BLaER1 treated with 17β-estradiol and CSF1 and Interleukin-3, amounts not matched to agents 10 nM and 100 nM (cell line): ENCODE data around the gene RBFOX1.
"Not testable (repeated sequence)": the region's sequence is repeated elsewhere in the genome, so short reads cannot be mapped to it uniquely, and the experiment has no call there.

ENCODE experiments used
- H3K27ac ChIP-seq, 11 experiments: shearing (Covaris generic); formaldehyde crosslinking; 2 replicates each; pipeline ENCODE4 v1.8.1; 2022
- H3K27me3 ChIP-seq, 11 experiments: shearing (Covaris generic); formaldehyde crosslinking; 2 replicates each; pipeline ENCODE4 v1.8.1; 2022
- H3K36me3 ChIP-seq, 11 experiments: shearing (Covaris generic); formaldehyde crosslinking; 2 replicates each; pipeline ENCODE4 v1.8.1; 2022
- H3K4me1 ChIP-seq, 10 experiments: shearing (Covaris generic); formaldehyde crosslinking; 2 replicates each; pipeline ENCODE4 v1.8.1; 2022
- H3K4me2 ChIP-seq, 11 experiments: shearing (Covaris generic); formaldehyde crosslinking; 2 replicates each; pipeline ENCODE4 v1.8.1; 2022
- H3K4me3 ChIP-seq, 10 experiments: shearing (Covaris generic); formaldehyde crosslinking; 2 replicates each; pipeline ENCODE4 v1.8.1; 2022
- H3K9ac ChIP-seq, 11 experiments: shearing (Covaris generic); formaldehyde crosslinking; 2 replicates each; pipeline ENCODE4 v1.8.1; 2022
- H3K9me3 ChIP-seq, 11 experiments: shearing (Covaris generic); formaldehyde crosslinking; replicated peaks in 1 of 11; 2 replicates each; pipeline ENCODE4 v1.8.1; 2022
- H4K20me1 ChIP-seq, 11 experiments: shearing (Covaris generic); formaldehyde crosslinking; 2 replicates each; pipeline ENCODE4 v1.8.1; 2022
- Cebpa-rat ChIP-seq, 11 experiments: shearing (Covaris generic); IDR thresholded peaks; 2 replicates each; pipeline ENCODE4 v1.8.1; 2022

The RBFOX1 gene

GRCh38 chr16:7501868-7502267, 169.2 kb downstream of the RBFOX1 start:
- no peaks in the 10 kb centered on the region for H3K4me1 ChIP-seq
- H3K27ac ChIP-seq, result no peak overlapping the region

GRCh38 chr16:7502591-7503157, 170.0 kb downstream of the RBFOX1 start:
- H3K27ac ChIP-seq, H3K27me3 ChIP-seq, H4K20me1 ChIP-seq, H3K9ac ChIP-seq, H3K4me3 ChIP-seq, H3K4me1 ChIP-seq, H3K4me2 ChIP-seq, H3K36me3 ChIP-seq: not testable (repeated sequence)
- H3K9me3 ChIP-seq, result peaks cover 0 to 11% (median 0%) of the 10 kb centered on the region in 11 experiments; a peak in 2 of 22 replicates

More at GRCh38 chr16:7501868-7502267, 169.2 kb downstream of the RBFOX1 start:
- Histone ChIP-seq H3K9ac (no peak overlapping the region), H3K36me3 (no peaks in the 10 kb centered on the region), H3K27me3 (no peaks in the 10 kb centered on the region), H3K4me2 (no peak overlapping the region), H4K20me1 (no peaks in the 10 kb centered on the region), H3K9me3 (peaks cover 0 to 11% (median 0%) of the 10 kb centered on the region in 11 experiments; a peak in 2 of 22 replicates), H3K4me3 (no peak overlapping the region)
- no peak for TF ChIP-seq Cebpa-rat (IDR thresholded peaks at IDR 0.05)

DNA sequence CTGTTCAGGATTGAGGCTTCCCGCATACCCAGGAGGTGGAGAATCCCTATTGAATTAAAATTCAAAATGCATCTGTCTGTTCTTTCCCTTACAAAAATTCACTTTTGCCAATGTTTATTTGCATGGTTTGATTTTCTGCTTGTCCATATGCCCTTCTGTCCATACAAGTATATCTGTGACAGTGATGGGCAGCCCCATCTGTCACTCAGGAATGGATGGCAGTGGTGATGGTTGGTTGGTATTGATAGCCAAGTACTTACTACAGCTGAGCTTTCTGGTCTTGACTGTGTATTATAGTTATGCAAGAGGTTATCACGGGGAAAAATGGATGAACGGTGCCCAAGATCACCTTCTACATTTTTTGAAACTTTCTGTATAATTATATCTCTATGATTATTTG, 171.0 kb downstream of the RBFOX1 start:
- H3K4me2 ChIP-seq, result no peak overlapping the region
- no peaks in the 10 kb centered on the region for H4K20me1 ChIP-seq
- no peak overlapping the region for H3K9ac ChIP-seq
- H3K36me3 ChIP-seq, result no peaks in the 10 kb centered on the region
- H3K27me3 ChIP-seq, result no peaks in the 10 kb centered on the region
- H3K9me3 ChIP-seq, result peaks cover 0 to 11% (median 0%) of the 10 kb centered on the region in 11 experiments; a peak in 2 of 22 replicates
- no peak overlapping the region for H3K4me3 ChIP-seq
- TF ChIP-seq Cebpa-rat (IDR thresholded peaks at IDR 0.05), result no peak
- no peaks in the 10 kb centered on the region for H3K4me1 ChIP-seq
- no peak overlapping the region for H3K27ac ChIP-seq

DNA sequence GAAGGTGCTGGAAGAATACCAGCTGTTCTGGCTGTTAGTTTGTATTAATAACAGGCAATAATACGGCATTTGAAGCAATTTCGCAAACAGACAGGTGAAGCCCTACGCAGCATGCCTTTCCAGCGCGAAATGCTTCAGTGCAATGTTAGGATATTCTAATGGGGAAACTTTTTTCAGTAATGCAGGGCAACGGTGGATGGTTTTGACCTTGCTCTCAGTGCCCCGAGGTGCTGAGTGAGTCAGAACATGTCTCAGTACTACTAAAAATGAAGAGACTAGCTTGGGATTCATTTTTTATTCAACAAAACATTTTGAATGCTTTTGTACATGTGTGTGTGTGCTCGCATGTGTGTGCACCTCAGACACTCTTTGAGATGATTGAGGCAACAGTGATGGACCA, 172.2 kb downstream of the RBFOX1 start:
- no peak for TF ChIP-seq Cebpa-rat (IDR thresholded peaks at IDR 0.05)
- no peaks in the 10 kb centered on the region for H3K36me3 ChIP-seq
- H3K4me3 ChIP-seq, result no peak overlapping the region
- H3K9me3 ChIP-seq, result peaks cover 0 to 11% (median 0%) of the 10 kb centered on the region in 11 experiments; a peak in 2 of 22 replicates
- no peak overlapping the region for H3K9ac ChIP-seq
- no peaks in the 10 kb centered on the region for H4K20me1 ChIP-seq
- H3K4me1 ChIP-seq, result peaks cover 0 to 4% (median 2%) of the 10 kb centered on the region in 10 experiments; a peak in 6 of 20 replicates
- no peaks in the 10 kb centered on the region for H3K27me3 ChIP-seq
- no peak overlapping the region for H3K4me2 ChIP-seq
- H3K27ac ChIP-seq, result no peak overlapping the region

- no peak overlapping the region for H3K27ac ChIP-seq
- H3K4me3 ChIP-seq, result no peak overlapping the region
- H3K36me3 ChIP-seq, result no peaks in the 10 kb centered on the region
- no peaks in the 10 kb centered on the region for H3K27me3 ChIP-seq
- H3K4me1 ChIP-seq, result peaks cover 0 to 9% (median 3%) of the 10 kb centered on the region in 10 experiments; a peak in 6 of 20 replicates
- H3K9me3 ChIP-seq, result peaks cover 0 to 9% (median 0%) of the 10 kb centered on the region in 11 experiments; a peak in 2 of 22 replicates
- TF ChIP-seq Cebpa-rat (IDR thresholded peaks at IDR 0.05), result no peak
- no peak overlapping the region for H3K9ac ChIP-seq
- no peak overlapping the region for H3K4me2 ChIP-seq
- no peaks in the 10 kb centered on the region for H4K20me1 ChIP-seq
Observed at GRCh38 chr16:7505495-7505894, 172.8 kb downstream of the RBFOX1 start.

DNA sequence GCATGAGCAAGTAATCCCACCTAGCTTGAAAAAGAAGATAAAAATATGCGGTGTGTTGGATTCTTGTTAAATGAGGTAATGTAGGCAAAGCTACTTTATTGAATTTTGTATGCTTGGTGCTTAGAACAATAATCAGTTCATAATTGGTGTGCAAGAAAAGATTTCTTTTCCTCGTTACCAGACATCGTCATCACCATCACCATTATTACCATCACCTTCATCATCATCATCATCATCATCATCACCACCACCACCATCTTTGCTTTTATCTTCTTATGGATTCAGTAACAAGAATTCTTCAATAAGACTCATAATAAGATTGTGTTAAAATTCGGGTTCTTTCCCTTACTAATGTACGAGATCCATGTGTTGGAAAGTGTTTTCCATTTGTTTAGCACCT, 173.7 kb downstream of the RBFOX1 start:
- Histone ChIP-seq H3K4me1 (peaks cover 0 to 9% (median 3%) of the 10 kb centered on the region in 10 experiments; a peak in 6 of 20 replicates), H3K9me3 (0 out of 22 replicates have a peak, but pooled peaks cover 0 to under 1% (median 0%) of the 10 kb centered on the region in 11 experiments), H3K27ac (no peak overlapping the region), H3K4me2 (no peak overlapping the region), H3K4me3 (no peak overlapping the region), H4K20me1 (no peaks in the 10 kb centered on the region), H3K9ac (no peak overlapping the region), H3K27me3 (no peaks in the 10 kb centered on the region), H3K36me3 (no peaks in the 10 kb centered on the region)
- no peak for TF ChIP-seq Cebpa-rat (IDR thresholded peaks at IDR 0.05)

DNA sequence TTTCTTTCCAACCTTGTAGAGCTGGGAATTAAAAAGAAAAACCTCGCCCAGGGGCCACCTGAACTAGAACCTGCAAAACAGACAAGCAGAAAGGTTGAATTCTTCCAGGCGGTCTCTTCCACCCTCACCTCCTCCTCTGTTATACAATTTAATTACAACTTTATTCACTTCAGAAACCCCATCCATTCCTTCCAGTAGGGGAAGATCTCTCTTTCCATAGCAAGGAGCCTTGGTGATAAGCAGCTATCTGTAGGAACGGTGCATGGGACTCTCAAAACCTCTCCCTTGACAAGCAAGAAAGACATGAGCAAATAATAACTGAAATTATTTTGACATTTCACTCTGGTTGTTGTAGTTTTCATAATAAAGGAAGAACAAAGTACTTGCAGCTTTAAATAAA, 176.0 kb downstream of the RBFOX1 start:
- H3K9me3 ChIP-seq, result no peaks in the 10 kb centered on the region
- H3K27ac ChIP-seq, result no peak overlapping the region
- no peak overlapping the region for H3K9ac ChIP-seq
- no peak overlapping the region for H3K4me3 ChIP-seq
- TF ChIP-seq Cebpa-rat (IDR thresholded peaks at IDR 0.05), result no peak
- H3K4me1 ChIP-seq, result peaks cover 0 to 9% (median 3%) of the 10 kb centered on the region in 10 experiments; a peak in 6 of 20 replicates
- H3K4me2 ChIP-seq, result no peak overlapping the region
- no peaks in the 10 kb centered on the region for H3K36me3 ChIP-seq
- no peaks in the 10 kb centered on the region for H3K27me3 ChIP-seq
- no peaks in the 10 kb centered on the region for H4K20me1 ChIP-seq

DNA sequence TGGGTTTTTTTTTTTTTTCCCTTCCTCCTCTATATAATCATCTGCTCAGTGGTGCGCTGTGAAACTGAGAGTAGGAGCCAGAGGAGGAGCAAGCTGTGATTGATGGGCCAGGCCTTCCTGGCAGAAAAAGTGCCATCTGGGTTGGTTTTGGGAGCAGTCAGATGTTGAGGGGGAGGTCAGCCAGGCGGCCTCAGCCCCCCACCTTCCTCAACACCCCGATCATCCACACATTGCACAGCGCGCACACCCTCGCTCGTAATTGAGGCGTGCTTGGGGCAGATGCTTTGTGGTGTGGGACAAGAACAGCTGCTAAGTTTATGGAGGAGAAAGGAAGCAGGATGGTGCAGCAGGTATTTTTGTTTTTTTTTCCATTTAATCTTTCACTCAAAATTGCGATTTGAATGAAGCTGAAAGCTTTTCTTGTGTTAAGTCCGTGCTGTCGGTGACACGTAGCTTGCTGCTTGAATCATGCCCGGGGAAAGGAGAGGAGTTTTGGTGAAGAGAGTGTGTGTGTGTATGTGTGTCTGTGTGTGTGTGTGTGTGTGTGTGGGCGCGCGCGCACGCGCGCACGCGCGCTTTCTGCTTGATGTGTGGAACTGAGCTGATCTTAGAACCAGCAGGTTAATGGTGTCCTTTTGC, 177.4 kb downstream of the RBFOX1 start:
- Histone ChIP-seq H3K9ac (no peak overlapping the region), H3K9me3 (no peaks in the 10 kb centered on the region), H3K27ac (no peak overlapping the region), H3K4me2 (peak overlapping the region in 3 of 11 experiments; percentile 7 to 44 (median 19); a peak in 2 of 22 replicates), H3K4me1 (peaks cover 0 to 9% (median 3%) of the 10 kb centered on the region in 10 experiments; a peak in 6 of 20 replicates), H3K36me3 (no peaks in the 10 kb centered on the region), H4K20me1 (no peaks in the 10 kb centered on the region), H3K27me3 (no peaks in the 10 kb centered on the region), H3K4me3 (no peak overlapping the region)
- TF ChIP-seq Cebpa-rat (IDR thresholded peaks at IDR 0.05), result no peak

DNA sequence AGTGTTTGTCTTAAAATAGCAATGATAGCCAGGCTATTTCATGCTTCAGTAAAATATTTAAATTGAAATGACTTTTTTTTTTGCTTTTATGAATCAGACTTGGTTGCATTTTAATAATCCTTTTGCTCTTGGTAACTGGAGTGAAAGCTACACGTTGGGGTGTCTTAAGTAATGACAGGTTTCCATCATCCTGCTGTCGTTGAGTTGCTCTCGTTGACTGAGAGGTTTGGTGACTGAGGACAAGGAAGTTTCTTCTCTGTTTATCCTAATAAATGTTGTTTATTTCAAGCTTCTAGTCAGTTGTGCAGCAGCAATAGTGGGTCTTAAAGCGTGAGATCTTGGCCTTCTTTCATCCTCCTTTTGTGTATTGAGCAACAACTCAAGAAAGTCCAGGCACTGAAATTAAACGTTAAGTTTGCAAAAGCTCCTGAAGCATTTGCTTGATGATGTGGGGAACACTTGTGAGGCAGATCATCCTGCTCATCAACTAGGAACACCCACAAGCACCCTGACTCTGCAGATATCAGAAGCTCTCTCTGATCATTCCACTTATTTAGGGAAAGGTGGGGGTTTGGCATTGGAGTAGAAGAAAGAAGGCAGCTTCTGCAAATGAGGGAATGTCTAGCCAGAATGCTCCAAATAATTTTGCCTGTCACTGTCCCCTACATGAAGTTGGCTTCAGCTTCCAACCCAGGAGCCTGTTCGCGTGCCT, 179.1 kb downstream of the RBFOX1 start:
- no peak overlapping the region for H3K4me3 ChIP-seq
- H3K9me3 ChIP-seq, result no peaks in the 10 kb centered on the region
- H3K27ac ChIP-seq, result no peak overlapping the region
- no peak for TF ChIP-seq Cebpa-rat (IDR thresholded peaks at IDR 0.05)
- H3K4me2 ChIP-seq, result no peak overlapping the region
- no peak overlapping the region for H3K9ac ChIP-seq
- no peaks in the 10 kb centered on the region for H4K20me1 ChIP-seq
- H3K27me3 ChIP-seq, result no peaks in the 10 kb centered on the region
- H3K4me1 ChIP-seq, result peaks cover 0 to 9% (median 3%) of the 10 kb centered on the region in 10 experiments; a peak in 6 of 20 replicates
- no peaks in the 10 kb centered on the region for H3K36me3 ChIP-seq
